HCT116 (cell line): Measurements from ENCODE around the gene NUP50. TPM values are rescaled to one million over a fixed set of nuclear protein-coding genes. Genes with fewer than 3 reads are reported as not detected.
A peak's percentile ranks its signal among the peaks of the same experiment; 100 is the strongest.

ENCODE experiments used
- ATAC-seq: fragments of 200-7000 bp; cut with Tn5 transposase; 2 replicates; pipeline ENCODE4 v1.9.1; 2020; ENCODE audit warnings: mild to moderate bottlenecking, moderate library complexity
- BruUV-seq: library from RNA; stranded (reverse); fragments of 400-500 nt; replicated peaks from 2 replicates; lab custom pipeline; 2021; lab: Mats Ljungman, UMichigan
- CTCF ChIA-PET: fragments of 300-600 bp; sonication (Branson Sonifier 250); formaldehyde crosslinking; loops from one replicate; lab custom pipeline; 2021; ENCODE audit warnings: antibody characterized with exemption; lab: Charles Lee
- POLR2A ChIA-PET: fragments of 300-600, 350-600 bp; sonication (Branson Sonifier 250); formaldehyde crosslinking; loops from one replicate; lab custom pipeline; 2021; ENCODE audit warnings: antibody characterized with exemption; lab: Charles Lee
- RAD21 ChIA-PET, 2 experiments: fragments of 300-600 bp; sonication (Branson Sonifier 250); formaldehyde crosslinking; loops; one replicate each; lab custom pipeline; 2023; ENCODE audit warnings: low total read pairs in 2 of 2; ENCODE audit not compliant: uncharacterized antibody in 2 of 2, unreplicated experiment in 2 of 2, low non-redundant PET in 1 of 2; lab: Charles Lee
- DNase-seq: peaks from one replicate; pipeline ENCODE4 v3.0.0-alpha.2; 2010; ENCODE audit warnings: low read depth, low spot score
- H2AFZ ChIP-seq: fragments of 200-600 bp; shearing (Covaris generic), sonication (generic); 2 replicates; pipeline ENCODE4 v1.6.1; 2017; ENCODE audit warnings: low read depth, mixed run types, mixed read lengths, antibody characterized with exemption, low read length; ENCODE audit not compliant: poor library complexity, severe bottlenecking
- H3K27ac ChIP-seq: 2 replicates; pipeline ENCODE4 v1.5.1; 2012; ENCODE audit warnings: low read depth, low read length
- H3K27me3 ChIP-seq: fragments of 200-600 bp; sonication (generic); 2 replicates; pipeline ENCODE4 v1.6.1; 2016; ENCODE audit warnings: mixed run types, low read length, mixed read lengths; ENCODE audit not compliant: insufficient read depth
- H3K36me3 ChIP-seq, 2 experiments: fragments of 200-500 bp in 1 of 2; fragments of 200-600 bp in 1 of 2; sonication (Bioruptor generic) in 1 of 2; sonication (generic) in 1 of 2; 2 replicates each; pipeline versions ENCODE4 v1.5.1 to v1.6.1; 2014 to 2016; ENCODE audit warnings: low read length in 2 of 2, inconsistent platforms in 1 of 2, mixed read lengths in 1 of 2, mixed run types in 1 of 2; ENCODE audit not compliant: insufficient read depth in 2 of 2, control insufficient read depth in 1 of 2
- H3K4me1 ChIP-seq, 2 experiments: fragments of 200-600 bp in 1 of 2; sonication (generic) in 1 of 2; 2 replicates each; pipeline versions ENCODE4 v1.5.1 to v1.6.1; 2012 to 2017; ENCODE audit warnings: low read length in 2 of 2, inconsistent platforms in 1 of 2, mild to moderate bottlenecking in 1 of 2, mixed read lengths in 1 of 2, mixed run types in 1 of 2, moderate library complexity in 1 of 2; ENCODE audit not compliant: insufficient read depth in 2 of 2, control insufficient read depth in 1 of 2
- H3K4me2 ChIP-seq: fragments of 200-600 bp; sonication (generic); 2 replicates; pipeline ENCODE4 v1.6.1; 2017; ENCODE audit warnings: mixed run types, low read length, mixed read lengths
- H3K4me3 ChIP-seq, 2 experiments: fragments of 200-600 bp in 1 of 2; sonication (generic) in 1 of 2; replicated peaks in 1 of 2; 2 replicates each; pipeline ENCODE4 v1.5.1; 2011 to 2016; ENCODE audit warnings: low read length in 2 of 2, control low read depth in 1 of 2, low read depth in 1 of 2, mild to moderate bottlenecking in 1 of 2, mixed read lengths in 1 of 2, mixed run types in 1 of 2
- H3K79me2 ChIP-seq: fragments of 200-600 bp; sonication (generic); 2 replicates; pipeline ENCODE4 v1.6.1; 2017; ENCODE audit warnings: mild to moderate bottlenecking, mixed run types, low read length, moderate library complexity, mixed read lengths; ENCODE audit not compliant: insufficient read depth
- H3K9ac ChIP-seq: fragments of 200-600 bp; sonication (generic); 2 replicates; pipeline ENCODE4 v1.6.1; 2016; ENCODE audit warnings: low read length, mixed read lengths
- H3K9me2 ChIP-seq: fragments of 200-600 bp; sonication (generic), shearing (Covaris generic); 2 replicates; pipeline ENCODE4 v1.6.1; 2017; ENCODE audit warnings: mixed run types, mild to moderate bottlenecking, moderate library complexity; ENCODE audit not compliant: insufficient read depth
- H3K9me3 ChIP-seq, 2 experiments: fragments of 200-500 bp in 1 of 2; fragments of 200-600 bp in 1 of 2; sonication (Bioruptor generic) in 1 of 2; sonication (generic) in 1 of 2; 2 replicates each; pipeline ENCODE4 v1.6.1; 2014 to 2017; ENCODE audit warnings: low read length in 2 of 2, mixed read lengths in 2 of 2, inconsistent platforms in 1 of 2, low read depth in 1 of 2, mild to moderate bottlenecking in 1 of 2, mixed run types in 1 of 2, moderate library complexity in 1 of 2; ENCODE audit not compliant: control insufficient read depth in 1 of 2, insufficient read depth in 1 of 2
- H4K20me1 ChIP-seq: fragments of 200-600 bp; sonication (generic), shearing (Covaris generic); 2 replicates; pipeline ENCODE4 v1.6.1; 2017; ENCODE audit warnings: mixed run types, mild to moderate bottlenecking, moderate library complexity; ENCODE audit not compliant: insufficient read depth
- CBX3 ChIP-seq: IDR thresholded peaks from 2 replicates; pipeline ENCODE4 v1.6.1; 2012; ENCODE audit warnings: low read depth
- FOSL1 ChIP-seq: IDR thresholded peaks from 2 replicates; pipeline ENCODE4 v1.6.1; 2012; ENCODE audit warnings: low read depth
- RAD21 ChIP-seq: IDR thresholded peaks from 2 replicates; pipeline ENCODE4 v1.6.1; 2012; ENCODE audit warnings: low read depth, mild to moderate bottlenecking
- REST ChIP-seq: IDR thresholded peaks from 2 replicates; pipeline ENCODE4 v1.6.1; 2012; ENCODE audit warnings: low read depth
- SRF ChIP-seq: IDR thresholded peaks from 2 replicates; pipeline ENCODE4 v1.6.1; 2012; ENCODE audit warnings: low read depth
- intact Hi-C: fragments of 100-400 bp; cut with micrococcal nuclease; formaldehyde crosslinking; loops from 2 replicates; pipeline ENCODE4 v1.10.0; 2022
- total RNA-seq: library from RNA; stranded (reverse); gene quantifications from one replicate; pipeline ENCODE4 v1.2.1, GENCODE V29; 2021; ENCODE audit not compliant: unreplicated experiment
- TF ChIP-seq, protein P1 (sequence below), 3 experiments: fragments of 200-600 bp in 1 of 3; sonication (generic) in 1 of 3; IDR thresholded peaks in 2 of 3; conservative IDR thresholded peaks in 1 of 3; 2 replicates each; pipeline ENCODE4 v1.5.1; 2012 to 2017; ENCODE audit warnings: low read depth in 2 of 3, low read length in 2 of 3, antibody characterized with exemption in 1 of 3, borderline replicate concordance in 1 of 3, control low read depth in 1 of 3, mild to moderate bottlenecking in 1 of 3, mixed read lengths in 1 of 3, mixed run types in 1 of 3, moderate library complexity in 1 of 3; ENCODE audit not compliant: insufficient read depth in 1 of 3

Gene NUP50
- total RNA-seq, 1 experiment from 2014 or later, result 102 TPM

- peak; percentile 41; the same call in 1 of the 2 replicates for ATAC-seq
- H3K4me1 ChIP-seq, result no peaks in the 10 kb centered on the region
- H3K79me2 ChIP-seq, result no peaks in the 10 kb centered on the region
- H3K9me2 ChIP-seq, result no peaks in the 10 kb centered on the region
- no peaks in the 10 kb centered on the region for H3K27me3 ChIP-seq
- no peak for DNase-seq
- intact Hi-C loops, result no loop called here
- H3K27ac ChIP-seq, result no peak overlapping the region
- TF ChIP-seq, protein P1, sequence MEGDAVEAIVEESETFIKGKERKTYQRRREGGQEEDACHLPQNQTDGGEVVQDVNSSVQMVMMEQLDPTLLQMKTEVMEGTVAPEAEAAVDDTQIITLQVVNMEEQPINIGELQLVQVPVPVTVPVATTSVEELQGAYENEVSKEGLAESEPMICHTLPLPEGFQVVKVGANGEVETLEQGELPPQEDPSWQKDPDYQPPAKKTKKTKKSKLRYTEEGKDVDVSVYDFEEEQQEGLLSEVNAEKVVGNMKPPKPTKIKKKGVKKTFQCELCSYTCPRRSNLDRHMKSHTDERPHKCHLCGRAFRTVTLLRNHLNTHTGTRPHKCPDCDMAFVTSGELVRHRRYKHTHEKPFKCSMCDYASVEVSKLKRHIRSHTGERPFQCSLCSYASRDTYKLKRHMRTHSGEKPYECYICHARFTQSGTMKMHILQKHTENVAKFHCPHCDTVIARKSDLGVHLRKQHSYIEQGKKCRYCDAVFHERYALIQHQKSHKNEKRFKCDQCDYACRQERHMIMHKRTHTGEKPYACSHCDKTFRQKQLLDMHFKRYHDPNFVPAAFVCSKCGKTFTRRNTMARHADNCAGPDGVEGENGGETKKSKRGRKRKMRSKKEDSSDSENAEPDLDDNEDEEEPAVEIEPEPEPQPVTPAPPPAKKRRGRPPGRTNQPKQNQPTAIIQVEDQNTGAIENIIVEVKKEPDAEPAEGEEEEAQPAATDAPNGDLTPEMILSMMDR (IDR thresholded peaks at IDR 0.05 in 2 of 3, conservative IDR thresholded peaks at IDR 0.05 in 1 of 3; ENCODE audit: borderline replicate concordance in 1 of 3, insufficient read depth in 1 of 3, low read depth in 2 of 3, low read length in 2 of 3), result peak in 1 of 3 experiments; percentile 14; a peak in 1 of 6 replicates
- TF ChIP-seq FOSL1 (no peak), CBX3 (no peak), SRF (no peak), REST (no peak), RAD21 (peak; percentile 36)
- H3K9me3 ChIP-seq, result no peaks in the 10 kb centered on the region
- H4K20me1 ChIP-seq, result no peaks in the 10 kb centered on the region
- no peak overlapping the region for H3K9ac ChIP-seq
- no peak overlapping the region for H2AFZ ChIP-seq
- H3K36me3 ChIP-seq, result peaks cover 6 to 7% of the 10 kb centered on the region in 2 experiments; a peak in 3 of 4 replicates
- ChIA-PET CTCF (no interaction called here), RAD21 (no interaction called here), POLR2A (no interaction called here)
- no TSS peak for BruUV-seq
- no peak overlapping the region for H3K4me3 ChIP-seq
- no peak overlapping the region for H3K4me2 ChIP-seq
These were observed 29.0 kb downstream of the NUP50 start for GRCh38 chr22:45192701-45193187.
